Retinal pigment epithelial cell (primary cell): ENCODE measurements around the gene KLHDC8A.

Experiments
- DNase-seq: peaks from one replicate; pipeline ENCODE4 v3.0.0-alpha.2; 2010; ENCODE audit warnings: low read depth
- H3K4me3 ChIP-seq: 2 replicates; pipeline ENCODE4 v1.5.1; 2011; ENCODE audit warnings: mild to moderate bottlenecking, low read length, control low read depth, moderate library complexity
- TF ChIP-seq, protein P1 (sequence below): conservative IDR thresholded peaks from 2 replicates; pipeline ENCODE4 v1.5.1; 2011; ENCODE audit warnings: low read depth, low read length, control low read depth, inconsistent platforms

KLHDC8A gene

DNA sequence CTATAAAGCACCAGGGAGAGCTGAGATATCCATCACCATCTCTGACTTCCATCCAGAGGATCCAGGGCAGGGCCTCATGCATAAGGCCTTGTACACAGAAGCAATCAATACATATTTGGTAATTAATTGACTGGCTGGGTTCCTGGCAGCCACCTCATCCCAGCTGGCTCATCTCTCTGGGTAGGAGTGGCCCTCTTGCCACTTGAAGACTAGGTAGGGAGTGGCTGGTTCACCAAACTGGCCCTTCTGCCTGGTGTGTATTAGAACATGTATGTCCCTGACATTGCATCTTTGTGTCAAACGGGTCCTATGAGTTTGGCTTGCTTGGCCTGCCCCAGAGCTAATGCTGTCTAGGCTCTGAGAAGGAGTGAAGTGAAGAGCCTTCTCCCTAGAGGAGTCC, 47.0 kb downstream of the KLHDC8A start:
- no peak for DNase-seq
- H3K4me3 ChIP-seq: no peak overlapping the region
- TF ChIP-seq, protein P1, sequence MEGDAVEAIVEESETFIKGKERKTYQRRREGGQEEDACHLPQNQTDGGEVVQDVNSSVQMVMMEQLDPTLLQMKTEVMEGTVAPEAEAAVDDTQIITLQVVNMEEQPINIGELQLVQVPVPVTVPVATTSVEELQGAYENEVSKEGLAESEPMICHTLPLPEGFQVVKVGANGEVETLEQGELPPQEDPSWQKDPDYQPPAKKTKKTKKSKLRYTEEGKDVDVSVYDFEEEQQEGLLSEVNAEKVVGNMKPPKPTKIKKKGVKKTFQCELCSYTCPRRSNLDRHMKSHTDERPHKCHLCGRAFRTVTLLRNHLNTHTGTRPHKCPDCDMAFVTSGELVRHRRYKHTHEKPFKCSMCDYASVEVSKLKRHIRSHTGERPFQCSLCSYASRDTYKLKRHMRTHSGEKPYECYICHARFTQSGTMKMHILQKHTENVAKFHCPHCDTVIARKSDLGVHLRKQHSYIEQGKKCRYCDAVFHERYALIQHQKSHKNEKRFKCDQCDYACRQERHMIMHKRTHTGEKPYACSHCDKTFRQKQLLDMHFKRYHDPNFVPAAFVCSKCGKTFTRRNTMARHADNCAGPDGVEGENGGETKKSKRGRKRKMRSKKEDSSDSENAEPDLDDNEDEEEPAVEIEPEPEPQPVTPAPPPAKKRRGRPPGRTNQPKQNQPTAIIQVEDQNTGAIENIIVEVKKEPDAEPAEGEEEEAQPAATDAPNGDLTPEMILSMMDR: no peak

DNA sequence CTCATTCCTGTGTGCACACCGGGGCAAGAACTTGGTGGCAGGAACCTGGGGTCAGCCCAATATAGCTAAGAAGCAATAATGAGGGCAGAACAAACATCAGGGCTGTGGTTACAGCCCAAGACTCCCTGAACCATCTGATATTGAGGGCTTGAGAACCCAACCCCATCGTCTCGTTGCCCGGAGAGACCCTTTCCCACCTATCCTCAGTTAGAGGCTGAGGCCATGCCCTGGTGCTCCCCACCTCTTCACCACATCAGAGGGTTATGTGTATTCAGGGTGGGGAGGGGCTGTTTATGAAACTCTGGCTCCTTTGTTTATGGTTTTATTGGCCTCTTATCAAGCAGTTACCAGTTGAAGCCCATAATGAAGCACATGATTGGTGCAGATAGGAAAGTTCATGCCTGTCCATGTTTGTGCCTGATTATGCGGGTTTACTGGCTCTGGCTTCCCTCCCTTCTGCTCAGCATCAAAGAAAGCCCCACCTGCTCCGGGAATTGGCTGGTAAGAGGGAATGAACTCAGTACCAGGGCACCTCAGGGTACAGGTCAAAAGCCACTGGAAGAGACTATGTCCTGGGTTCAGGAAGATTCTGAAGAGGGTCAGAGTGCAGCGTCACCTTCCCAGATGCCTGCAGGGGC, 49.7 kb downstream of the KLHDC8A start:
- DNase-seq: no peak
- TF ChIP-seq, protein P1: no peak

DNA sequence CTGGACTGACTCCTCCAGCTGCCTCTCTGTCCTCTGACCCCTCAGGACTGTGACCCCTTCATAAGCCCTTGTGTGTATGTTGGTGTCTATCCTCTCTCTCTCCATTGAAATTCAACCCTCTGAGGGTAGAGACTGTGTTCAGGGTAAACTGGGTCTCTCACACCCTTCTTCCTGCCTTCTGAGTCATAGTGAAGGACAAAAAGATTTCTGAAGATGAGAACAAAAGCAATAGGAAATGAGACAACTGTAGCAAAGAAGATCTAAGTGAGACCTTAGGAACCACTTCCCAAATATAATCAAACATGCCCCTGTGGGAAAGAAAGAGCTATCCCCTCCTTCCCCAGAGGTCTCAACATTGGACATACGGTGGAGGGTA, 52.0 kb downstream of the KLHDC8A start:
- TF ChIP-seq, protein P1: no peak
- DNase-seq: no peak
- no peak overlapping the region for H3K4me3 ChIP-seq

More for the DNA sequence above, 49.7 kb downstream of the KLHDC8A start:
- no peak overlapping the region for H3K4me3 ChIP-seq

DNA sequence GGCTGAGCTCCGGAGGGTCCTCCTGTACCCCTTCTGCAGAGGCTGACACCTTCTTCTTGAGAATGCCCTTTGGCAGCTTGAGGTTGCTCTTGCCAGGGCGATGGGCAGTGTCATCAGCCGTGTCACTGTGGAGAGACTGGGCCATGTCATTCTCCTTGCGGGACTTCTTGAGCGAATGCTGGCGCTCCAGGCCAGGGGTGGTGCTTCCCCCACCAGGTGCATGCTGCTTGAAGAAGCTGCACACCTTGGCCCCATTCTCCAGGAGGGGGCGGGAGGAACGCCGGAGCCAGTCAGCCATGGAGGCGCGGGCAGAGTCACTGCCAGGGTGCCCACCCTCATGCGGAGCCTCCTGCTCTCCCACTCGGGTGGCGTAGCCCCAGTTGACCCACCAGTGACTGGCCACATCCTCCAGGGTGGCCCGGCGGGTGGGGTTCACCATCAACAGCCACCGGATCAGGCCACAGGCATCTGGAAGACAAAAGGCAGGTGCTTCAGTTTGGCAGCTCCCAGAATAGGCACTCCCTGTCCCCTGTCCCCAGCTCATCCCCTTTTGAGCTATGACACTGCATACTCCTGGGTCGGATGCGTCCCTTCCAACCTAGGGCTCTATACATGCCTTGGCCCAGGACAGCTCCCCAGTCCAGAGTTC, 52.6 kb downstream of the KLHDC8A start:
- H3K4me3 ChIP-seq: no peak overlapping the region
- DNase-seq: no peak
- TF ChIP-seq, protein P1: no peak

DNA sequence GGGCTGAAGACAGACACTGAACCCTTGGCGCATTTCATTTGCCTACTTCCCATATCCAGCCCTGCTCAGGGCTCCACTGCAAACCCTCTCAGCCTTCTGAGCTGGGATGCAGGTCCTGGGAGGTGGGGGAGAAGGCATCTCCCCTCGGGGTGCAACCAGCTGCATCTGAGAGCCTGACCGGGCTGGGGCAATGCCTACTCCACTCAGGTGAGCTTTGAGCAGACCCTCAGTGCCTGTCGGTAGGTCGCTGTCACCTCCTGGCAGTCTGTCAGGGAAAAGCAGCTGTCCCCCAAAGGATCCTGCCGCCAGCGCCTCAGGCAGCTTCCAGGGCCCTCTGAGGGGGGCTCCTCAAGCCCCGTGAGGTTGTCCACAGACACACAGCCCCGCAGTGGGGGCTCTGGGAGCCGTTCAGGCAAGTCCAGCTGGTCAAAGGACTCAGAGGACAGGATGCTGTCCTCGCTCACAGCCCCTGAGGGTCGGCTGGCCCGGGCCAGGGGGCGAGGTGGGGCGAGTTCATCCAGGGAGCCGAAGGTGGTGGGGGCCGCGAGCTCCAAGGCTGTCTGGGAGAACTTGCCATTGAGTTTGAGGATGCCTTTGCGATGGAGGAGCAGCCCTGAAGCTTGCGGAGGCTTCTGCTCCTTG, 53.4 kb downstream of the KLHDC8A start:
- H3K4me3 ChIP-seq: no peak overlapping the region
- TF ChIP-seq, protein P1: no peak
- no peak for DNase-seq

DNA sequence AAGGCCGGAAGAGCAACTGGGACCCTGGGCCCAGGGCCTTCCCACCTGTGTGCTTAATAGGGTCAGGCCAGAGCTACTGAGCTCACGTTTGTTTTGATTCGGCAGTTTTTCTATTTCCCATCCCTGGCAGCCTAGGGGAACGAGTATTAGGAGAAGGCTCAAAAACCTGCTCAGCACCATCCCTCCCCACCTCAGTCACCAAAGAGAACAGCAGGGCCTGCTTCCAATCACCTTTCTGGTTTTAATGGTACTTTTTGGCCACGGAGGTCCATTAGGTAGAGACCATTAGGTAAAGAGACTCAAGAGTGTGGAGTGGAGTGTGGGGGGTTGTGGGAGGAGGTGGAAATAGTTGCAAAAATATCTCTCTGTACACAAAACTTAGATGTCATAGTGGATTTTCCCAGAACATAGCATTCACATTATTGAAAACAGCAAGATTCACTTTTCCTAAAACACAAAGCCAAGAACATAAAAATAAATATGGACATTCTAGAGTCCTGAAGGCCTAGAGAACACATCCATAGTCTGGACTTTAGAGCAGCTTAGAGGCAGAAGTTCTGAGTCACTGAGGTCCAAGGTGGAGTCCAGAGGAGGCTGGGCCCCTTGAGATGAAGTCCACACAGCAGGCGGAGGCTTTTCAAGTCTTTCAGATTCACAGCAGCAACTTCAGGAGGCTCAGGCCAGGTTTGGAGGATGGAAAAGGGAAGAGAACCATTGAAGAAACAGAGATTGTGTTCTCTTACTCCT, 54.7 kb downstream of the KLHDC8A start:
- DNase-seq: no peak
- TF ChIP-seq, protein P1: no peak
- no peak overlapping the region for H3K4me3 ChIP-seq
